Subcutaneous abdominal adipose tissue (tissue), 5 donors: ENCODE results near the gene ADGRF4.

ENCODE experiments used
- H3K27ac ChIP-seq: one replicate; pipeline ENCODE4 v1.7.0; 2013; ENCODE audit warnings: low read depth, mild to moderate bottlenecking, inconsistent platforms, low read length, moderate library complexity
- H3K27me3 ChIP-seq, 5 donors: one replicate each; pipeline ENCODE4 v1.7.0; 2013; ENCODE audit warnings: low read length in 5 of 5, inconsistent platforms in 1 of 5; ENCODE audit not compliant: control insufficient read depth in 5 of 5, insufficient read depth in 4 of 5
- H3K36me3 ChIP-seq, 5 donors: one replicate each; pipeline ENCODE4 v1.7.0; 2013; ENCODE audit warnings: low read length in 5 of 5; ENCODE audit not compliant: control insufficient read depth in 5 of 5, insufficient read depth in 5 of 5
- H3K4me1 ChIP-seq, 5 donors: one replicate each; pipeline ENCODE4 v1.7.0; 2013; ENCODE audit warnings: low read length in 5 of 5, mild to moderate bottlenecking in 3 of 5, moderate library complexity in 1 of 5; ENCODE audit not compliant: control insufficient read depth in 5 of 5, insufficient read depth in 5 of 5
- H3K4me3 ChIP-seq, 5 donors: one replicate each; pipeline ENCODE4 v1.7.0; 2013; ENCODE audit warnings: low read length in 5 of 5, low read depth in 1 of 5
- H3K9ac ChIP-seq, 5 donors: one replicate each; pipeline ENCODE4 v1.7.0; 2013; ENCODE audit warnings: low read length in 5 of 5, mild to moderate bottlenecking in 4 of 5, moderate library complexity in 3 of 5
- H3K9me3 ChIP-seq, 5 donors: one replicate each; pipeline ENCODE4 v1.7.0; 2013; ENCODE audit warnings: low read length in 5 of 5; ENCODE audit not compliant: control insufficient read depth in 5 of 5
- donor health status: healthy.
- donor health status: healthy.
- donor health status: healthy.
- donor health status: healthy.
- donor health status: healthy.

ADGRF4 gene

DNA sequence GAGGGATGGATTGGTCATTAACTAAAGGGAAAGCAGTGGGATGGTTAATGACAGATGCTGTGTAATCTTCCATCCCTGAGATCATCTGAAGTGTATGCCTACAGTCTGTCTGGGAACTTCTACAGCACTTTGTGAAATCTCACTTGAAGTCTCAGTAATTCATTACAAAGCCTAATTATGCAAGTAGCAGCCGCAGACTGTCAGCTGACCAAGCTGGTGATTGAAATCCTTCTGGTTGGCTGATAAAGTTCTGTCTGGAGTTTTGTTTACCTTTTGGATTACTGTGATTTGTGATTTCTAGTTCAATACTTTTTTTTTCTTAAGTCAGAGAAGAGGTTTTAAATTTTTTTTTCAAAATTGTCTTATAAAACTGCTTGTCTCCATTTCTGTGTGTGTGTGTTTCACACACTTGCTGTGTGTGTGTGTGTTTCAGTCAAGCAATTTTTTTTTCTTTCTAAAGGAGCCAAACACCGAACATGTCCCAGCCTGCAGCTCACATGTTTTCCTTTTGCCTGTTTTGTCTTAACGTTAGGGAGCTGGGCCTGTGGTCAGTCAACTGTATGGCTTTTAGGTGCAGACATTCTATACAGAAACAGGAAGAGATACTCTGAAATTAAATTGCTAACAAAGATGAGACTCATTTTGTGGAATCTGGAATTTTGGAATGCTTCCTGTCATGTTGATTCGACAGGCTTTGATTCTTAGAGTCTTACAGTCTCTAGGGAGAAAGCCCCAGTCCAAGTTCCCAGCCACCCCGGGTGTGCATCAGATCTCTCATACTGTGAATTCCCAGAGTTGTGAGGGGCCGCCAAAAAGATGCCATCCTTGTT, 28.5 kb upstream of the ADGRF4 start:
- Histone ChIP-seq H3K27ac (no peak overlapping the region), H3K9ac (no peak overlapping the region), H3K27me3 (no peaks in the 10 kb centered on the region), H3K4me3 (no peak overlapping the region), H3K4me1 (peaks cover 0 to 11% (median 8%) of the 10 kb centered on the region in 5 donors), H3K9me3 (no peaks in the 10 kb centered on the region), H3K36me3 (no peaks in the 10 kb centered on the region)

- peaks cover 0 to 11% (median 8%) of the 10 kb centered on the region in 5 donors for H3K4me1 ChIP-seq
- no peak overlapping the region for H3K4me3 ChIP-seq
- no peaks in the 10 kb centered on the region for H3K27me3 ChIP-seq
- H3K27ac ChIP-seq: no peak overlapping the region
- no peak overlapping the region for H3K9ac ChIP-seq
- H3K36me3 ChIP-seq: no peaks in the 10 kb centered on the region
- H3K9me3 ChIP-seq: no peaks in the 10 kb centered on the region
Observed at GRCh38 chr6:47670851-47671250, 27.5 kb upstream of the ADGRF4 start.

DNA sequence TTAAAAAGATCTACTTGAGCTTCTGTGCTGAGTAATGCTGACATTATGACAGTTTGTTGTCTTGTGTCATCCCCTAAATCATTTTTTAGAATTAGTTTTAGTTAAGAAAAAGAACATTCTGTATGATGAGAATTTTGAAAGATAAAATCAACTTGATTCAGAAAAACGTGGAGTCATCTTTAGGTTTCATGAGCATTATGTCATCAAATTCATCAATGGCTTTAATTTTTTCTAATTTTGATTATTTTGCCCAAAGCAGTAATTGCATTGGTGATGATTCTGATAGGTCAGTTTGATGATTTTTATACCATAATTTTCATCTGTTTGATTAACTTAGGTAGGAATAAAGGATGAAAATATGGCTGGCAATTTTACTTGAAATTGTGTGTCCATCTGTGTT, 26.6 kb upstream of the ADGRF4 start:
- Histone ChIP-seq H3K27me3 (no peaks in the 10 kb centered on the region), H3K9ac (no peak overlapping the region), H3K4me1 (peaks cover 0 to 11% (median 8%) of the 10 kb centered on the region in 5 donors), H3K36me3 (no peaks in the 10 kb centered on the region), H3K4me3 (no peak overlapping the region), H3K9me3 (no peaks in the 10 kb centered on the region), H3K27ac (no peak overlapping the region)

- Histone ChIP-seq H3K9me3 (no peaks in the 10 kb centered on the region), H3K36me3 (no peaks in the 10 kb centered on the region), H3K9ac (no peak overlapping the region), H3K27ac (no peak overlapping the region), H3K4me1 (peaks cover 0 to 11% (median 8%) of the 10 kb centered on the region in 5 donors), H3K4me3 (no peak overlapping the region), H3K27me3 (no peaks in the 10 kb centered on the region)
Observed at GRCh38 chr6:47672816-47673215, 25.6 kb upstream of the ADGRF4 start.

- H3K4me3 ChIP-seq: no peak overlapping the region
- no peak overlapping the region for H3K27ac ChIP-seq
- H3K27me3 ChIP-seq: no peaks in the 10 kb centered on the region
- H3K9ac ChIP-seq: no peak overlapping the region
- no peaks in the 10 kb centered on the region for H3K36me3 ChIP-seq
- H3K9me3 ChIP-seq: no peaks in the 10 kb centered on the region
- peaks cover 0 to 8% (median 6%) of the 10 kb centered on the region in 5 donors for H3K4me1 ChIP-seq
Observed at GRCh38 chr6:47674673-47675072, 23.7 kb upstream of the ADGRF4 start.

DNA sequence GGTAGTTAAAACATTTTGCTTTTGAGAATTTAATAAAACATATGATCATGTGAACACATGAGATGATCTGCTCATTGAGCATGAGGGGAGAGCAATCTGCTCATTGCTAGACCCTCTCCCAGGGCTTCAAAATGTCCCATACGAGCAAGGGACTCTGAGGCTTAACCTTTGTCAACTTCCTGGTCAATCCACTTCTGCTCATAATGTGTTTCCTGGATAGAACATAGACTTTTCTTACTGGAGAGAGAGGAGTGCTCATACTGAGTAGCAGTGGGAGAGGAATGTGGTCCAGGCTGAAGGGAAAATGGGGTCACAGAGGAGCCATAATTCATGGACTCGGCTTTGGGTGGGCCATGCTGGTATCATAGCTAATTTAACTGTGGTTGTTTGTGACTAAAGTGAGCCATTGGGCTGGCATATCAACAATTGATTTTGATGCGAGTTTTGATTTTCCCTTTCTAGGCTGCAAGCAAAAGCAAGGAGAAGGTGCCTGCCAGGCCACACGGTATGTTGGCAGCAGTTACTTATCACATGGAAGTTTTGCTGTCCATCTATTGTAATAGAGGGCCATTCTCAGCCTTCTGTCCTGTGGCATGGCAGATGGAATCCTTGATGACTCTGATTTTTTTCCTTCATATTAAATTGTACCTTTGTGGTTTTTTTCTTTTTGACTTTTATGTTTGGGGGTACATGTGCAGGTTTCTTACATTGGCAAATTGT, 20.8 kb upstream of the ADGRF4 start:
- Histone ChIP-seq H3K4me1 (no peaks in the 10 kb centered on the region), H3K4me3 (no peak overlapping the region), H3K9me3 (no peaks in the 10 kb centered on the region), H3K36me3 (no peaks in the 10 kb centered on the region), H3K27ac (no peak overlapping the region), H3K9ac (no peak overlapping the region), H3K27me3 (no peaks in the 10 kb centered on the region)

DNA sequence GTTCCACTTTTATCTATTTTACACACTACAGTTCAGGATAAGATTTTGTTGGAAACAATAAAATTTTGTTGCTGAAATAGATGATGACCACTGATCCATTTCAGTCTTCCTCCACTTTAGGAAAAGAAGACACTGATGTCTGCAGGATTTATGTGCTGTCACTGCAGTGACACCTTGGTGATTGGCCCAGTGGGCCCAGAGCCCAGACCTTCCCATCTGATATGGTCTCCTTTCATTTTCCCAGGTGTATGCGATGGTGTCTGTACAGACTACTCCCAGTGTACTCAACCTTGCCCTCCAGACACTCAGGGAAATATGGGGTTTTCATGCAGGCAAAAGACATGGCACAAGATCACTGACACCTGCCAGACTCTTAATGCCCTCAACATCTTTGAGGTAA, 19.6 kb upstream of the ADGRF4 start:
- no peak overlapping the region for H3K27ac ChIP-seq

GRCh38 chr6:47679322-47679906, 19.0 kb upstream of the ADGRF4 start:
- no peak overlapping the region for H3K27ac ChIP-seq
- no peak overlapping the region for H3K4me3 ChIP-seq
- H3K36me3 ChIP-seq: no peaks in the 10 kb centered on the region
- H3K9ac ChIP-seq: no peak overlapping the region
- H3K27me3 ChIP-seq: no peaks in the 10 kb centered on the region
- no peaks in the 10 kb centered on the region for H3K4me1 ChIP-seq
- H3K9me3 ChIP-seq: no peaks in the 10 kb centered on the region

More for the DNA sequence above, 19.6 kb upstream of the ADGRF4 start:
- Histone ChIP-seq H3K4me3 (no peak overlapping the region), H3K4me1 (no peaks in the 10 kb centered on the region), H3K9ac (no peak overlapping the region), H3K36me3 (no peaks in the 10 kb centered on the region), H3K27me3 (no peaks in the 10 kb centered on the region), H3K9me3 (no peaks in the 10 kb centered on the region)

- H3K27ac ChIP-seq: no peak overlapping the region
Observed at GRCh38 chr6:47680051-47680450, 18.3 kb upstream of the ADGRF4 start.

GRCh38 chr6:47680724-47681123, 17.7 kb upstream of the ADGRF4 start:
- Histone ChIP-seq H3K36me3 (no peaks in the 10 kb centered on the region), H3K9me3 (no peaks in the 10 kb centered on the region), H3K9ac (no peak overlapping the region), H3K27me3 (no peaks in the 10 kb centered on the region), H3K4me3 (no peak overlapping the region), H3K4me1 (peaks cover 0 to 6% (median 1%) of the 10 kb centered on the region in 5 donors), H3K27ac (no peak overlapping the region)

More at GRCh38 chr6:47680051-47680450, 18.3 kb upstream of the ADGRF4 start:
- Histone ChIP-seq H3K27me3 (no peaks in the 10 kb centered on the region), H3K4me3 (no peak overlapping the region), H3K9ac (no peak overlapping the region), H3K36me3 (no peaks in the 10 kb centered on the region), H3K9me3 (no peaks in the 10 kb centered on the region), H3K4me1 (peaks cover 0 to under 1% (median 0%) of the 10 kb centered on the region in 5 donors)
